HPDE6-E6E7 (cell line): ENCODE results near the gene C11orf58.
A peak's percentile ranks its signal among the peaks of the same experiment; 100 is the strongest.

Experiments
- DNase-seq: peaks from one replicate; pipeline ENCODE4 v3.0.0; 2011; ENCODE audit warnings: missing footprints; ENCODE audit errors: extremely low spot score

C11orf58 gene

GRCh38 chr11:16767957-16768356 is 29.5 kb downstream of the C11orf58 start:
- no peak for DNase-seq

GRCh38 chr11:16769386-16769785 is 30.9 kb downstream of the C11orf58 start:
- no peak for DNase-seq

GRCh38 chr11:16770016-16770415 is 31.6 kb downstream of the C11orf58 start:
- DNase-seq: no peak

- DNase-seq: no peak
Measured at GRCh38 chr11:16771350-16772140, 33.1 kb downstream of the C11orf58 start.

- no peak for DNase-seq
Measured at GRCh38 chr11:16772141-16772512, 33.7 kb downstream of the C11orf58 start.

GRCh38 chr11:16773981-16774935 is 35.8 kb downstream of the C11orf58 start:
- DNase-seq: no peak

- no peak for DNase-seq
Measured at GRCh38 chr11:16774936-16775613, 36.6 kb downstream of the C11orf58 start.

- no peak for DNase-seq
Measured at GRCh38 chr11:16775614-16776283, 37.3 kb downstream of the C11orf58 start.

GRCh38 chr11:16776711-16777612 is 38.5 kb downstream of the C11orf58 start:
- DNase-seq: no peak

- no peak for DNase-seq
Measured at GRCh38 chr11:16777613-16777975, 39.1 kb downstream of the C11orf58 start.

GRCh38 chr11:16778286-16778685 is 39.8 kb downstream of the C11orf58 start:
- DNase-seq: no peak

GRCh38 chr11:16778876-16779275 is 40.4 kb downstream of the C11orf58 start:
- DNase-seq: no peak

GRCh38 chr11:16779436-16779835 is 41.0 kb downstream of the C11orf58 start:
- DNase-seq: no peak

GRCh38 chr11:16780146-16780545 is 41.7 kb downstream of the C11orf58 start:
- DNase-seq: no peak

GRCh38 chr11:16780698-16781550 is 42.5 kb downstream of the C11orf58 start:
- no peak for DNase-seq

GRCh38 chr11:16781936-16782919 is 43.8 kb downstream of the C11orf58 start:
- DNase-seq: peak; percentile 22

- no peak for DNase-seq
Measured at GRCh38 chr11:16783321-16783801, 44.9 kb downstream of the C11orf58 start.

- no peak for DNase-seq
Measured at GRCh38 chr11:16784097-16784496, 45.6 kb downstream of the C11orf58 start.
